MM.1S (cell line): ENCODE results near the gene MTREX.
"Not testable (repeated sequence)": the region's sequence is repeated elsewhere in the genome, so short reads cannot be mapped to it uniquely, and the experiment has no call there.

Experiments
- DNase-seq: peaks from one replicate; pipeline ENCODE4 v3.0.0-alpha.2; 2015
- H2AFZ ChIP-seq: fragments of 300-600 bp; sonication (generic); 2 replicates; pipeline ENCODE4 v1.6.0; 2016; ENCODE audit warnings: antibody characterized with exemption, low read length
- H3F3A ChIP-seq: fragments of 300-600 bp; sonication (generic); 2 replicates; pipeline ENCODE4 v1.6.1; 2016; ENCODE audit warnings: mild to moderate bottlenecking, antibody characterized with exemption, low read length, moderate library complexity, mixed read lengths; ENCODE audit not compliant: insufficient read depth
- H3K27ac ChIP-seq: fragments of 300-600 bp; sonication (generic); 2 replicates; pipeline ENCODE4 v1.5.1; 2016; ENCODE audit warnings: mild to moderate bottlenecking, low read length
- H3K27me3 ChIP-seq: fragments of 300-600 bp; sonication (generic); replicated peaks from 2 replicates; pipeline ENCODE4 v1.6.0; 2016; ENCODE audit warnings: low read length; ENCODE audit not compliant: insufficient read depth
- H3K36me3 ChIP-seq: fragments of 300-600 bp; sonication (generic); replicated peaks from 2 replicates; pipeline ENCODE4 v1.6.1; 2016; ENCODE audit warnings: mild to moderate bottlenecking, low read length, mixed read lengths; ENCODE audit not compliant: insufficient read depth
- H3K4me1 ChIP-seq: fragments of 300-600 bp; sonication (generic); 2 replicates; pipeline ENCODE4 v1.6.1; 2016; ENCODE audit warnings: low read length, mixed read lengths
- H3K4me2 ChIP-seq: fragments of 300-600 bp; sonication (generic); 2 replicates; pipeline ENCODE4 v1.6.0; 2016; ENCODE audit warnings: low read depth, low read length
- H3K4me3 ChIP-seq: fragments of 300-600 bp; sonication (generic); 2 replicates; pipeline ENCODE4 v1.5.1; 2016; ENCODE audit warnings: low read length, mixed read lengths
- H3K79me2 ChIP-seq: fragments of 300-600 bp; sonication (generic); 2 replicates; pipeline ENCODE4 v1.6.1; 2016; ENCODE audit warnings: mixed run types, low read length, mixed read lengths
- H3K9ac ChIP-seq: fragments of 300-600 bp; sonication (generic); 2 replicates; pipeline ENCODE4 v1.6.1; 2016; ENCODE audit warnings: low read length, mixed read lengths
- H3K9me2 ChIP-seq: fragments of 300-600 bp; sonication (generic); replicated peaks from 2 replicates; pipeline ENCODE4 v1.6.1; 2016; ENCODE audit warnings: mild to moderate bottlenecking, low read length, mixed read lengths; ENCODE audit not compliant: insufficient read depth
- H3K9me3 ChIP-seq: fragments of 300-600 bp; sonication (generic); replicated peaks from 2 replicates; pipeline ENCODE4 v1.6.1; 2016; ENCODE audit warnings: mild to moderate bottlenecking, low read length, mixed read lengths; ENCODE audit not compliant: insufficient read depth
- H4K20me1 ChIP-seq: fragments of 300-600 bp; sonication (generic); 2 replicates; pipeline ENCODE4 v1.6.1; 2016; ENCODE audit warnings: mild to moderate bottlenecking, low read length, moderate library complexity, mixed read lengths; ENCODE audit not compliant: insufficient read depth
- EZH2 ChIP-seq: fragments of 300-600 bp; sonication (generic); optimal IDR thresholded peaks from 2 replicates; pipeline ENCODE3; 2017; ENCODE audit warnings: low read depth, mild to moderate bottlenecking, antibody characterized with exemption, low read length, mixed read lengths
- EZH2phosphoT487 ChIP-seq: fragments of 300-600 bp; sonication (generic); IDR thresholded peaks from 2 replicates; pipeline ENCODE4 v1.6.1; 2018; ENCODE audit warnings: antibody characterized with exemption, low read length
- TF ChIP-seq, protein P1 (sequence below): fragments of 300-600 bp; sonication (generic); IDR thresholded peaks from 2 replicates; pipeline ENCODE4 v1.5.1; 2016; ENCODE audit warnings: antibody characterized with exemption, low read length, mixed read lengths

Gene MTREX

DNA sequence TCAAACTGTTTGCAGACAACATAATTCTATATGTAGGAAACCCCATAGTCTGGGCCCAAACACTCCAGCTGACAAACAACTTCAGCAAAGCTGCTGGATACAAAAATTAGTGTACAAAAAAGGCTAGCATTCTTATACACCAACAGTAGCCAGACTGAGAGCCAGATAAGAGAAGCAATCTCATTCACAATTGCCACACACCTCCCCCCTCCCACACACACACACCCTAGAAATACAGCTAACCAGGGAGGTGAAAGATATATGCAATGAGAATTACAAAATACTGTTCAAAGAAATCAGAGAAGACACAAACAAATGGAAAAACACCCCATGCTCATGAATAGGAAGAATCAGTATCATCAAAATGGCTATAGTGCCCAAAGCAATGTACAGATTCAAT, 9.0 kb downstream of the MTREX start:
- TF ChIP-seq, protein P1, sequence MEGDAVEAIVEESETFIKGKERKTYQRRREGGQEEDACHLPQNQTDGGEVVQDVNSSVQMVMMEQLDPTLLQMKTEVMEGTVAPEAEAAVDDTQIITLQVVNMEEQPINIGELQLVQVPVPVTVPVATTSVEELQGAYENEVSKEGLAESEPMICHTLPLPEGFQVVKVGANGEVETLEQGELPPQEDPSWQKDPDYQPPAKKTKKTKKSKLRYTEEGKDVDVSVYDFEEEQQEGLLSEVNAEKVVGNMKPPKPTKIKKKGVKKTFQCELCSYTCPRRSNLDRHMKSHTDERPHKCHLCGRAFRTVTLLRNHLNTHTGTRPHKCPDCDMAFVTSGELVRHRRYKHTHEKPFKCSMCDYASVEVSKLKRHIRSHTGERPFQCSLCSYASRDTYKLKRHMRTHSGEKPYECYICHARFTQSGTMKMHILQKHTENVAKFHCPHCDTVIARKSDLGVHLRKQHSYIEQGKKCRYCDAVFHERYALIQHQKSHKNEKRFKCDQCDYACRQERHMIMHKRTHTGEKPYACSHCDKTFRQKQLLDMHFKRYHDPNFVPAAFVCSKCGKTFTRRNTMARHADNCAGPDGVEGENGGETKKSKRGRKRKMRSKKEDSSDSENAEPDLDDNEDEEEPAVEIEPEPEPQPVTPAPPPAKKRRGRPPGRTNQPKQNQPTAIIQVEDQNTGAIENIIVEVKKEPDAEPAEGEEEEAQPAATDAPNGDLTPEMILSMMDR: no peak
- TF ChIP-seq EZH2 (no peak), EZH2phosphoT487 (no peak)
- Histone ChIP-seq H3K79me2 (peaks cover 99% of the 10 kb centered on the region), H3F3A (no peaks in the 10 kb centered on the region), H3K4me2 (no peak overlapping the region), H3K9me2 (no peaks in the 10 kb centered on the region), H3K9me3 (no peaks in the 10 kb centered on the region), H3K27ac (no peak overlapping the region), H2AFZ (no peak overlapping the region), H3K9ac (no peak overlapping the region), H3K4me1 (no peaks in the 10 kb centered on the region), H3K4me3 (no peak overlapping the region), H3K36me3 (no peaks in the 10 kb centered on the region; the same call in 1 of the 2 replicates), H4K20me1 (peaks cover 31% of the 10 kb centered on the region; the same call in 1 of the 2 replicates), H3K27me3 (no peaks in the 10 kb centered on the region)
- DNase-seq: no peak

DNA sequence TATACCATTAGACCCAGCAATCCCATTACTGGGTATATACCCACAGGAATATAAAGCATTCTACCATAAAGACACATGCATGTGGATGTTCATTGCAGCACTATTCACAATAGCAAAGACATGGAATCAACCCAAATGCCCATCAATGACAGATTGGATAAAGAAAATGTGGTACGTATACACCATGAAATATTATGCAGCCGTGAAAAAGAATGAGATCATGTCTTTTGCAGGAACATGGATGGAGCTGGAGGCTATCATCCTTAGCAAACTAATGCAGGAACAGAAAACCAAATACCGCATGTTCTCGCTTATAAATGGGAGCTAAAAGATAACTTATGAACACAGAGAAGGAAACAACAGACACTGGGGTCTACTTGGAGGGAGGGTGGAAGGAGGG, 10.4 kb downstream of the MTREX start:
- not testable (repeated sequence) for H3K9me3 ChIP-seq, H3K27ac ChIP-seq, H3K4me1 ChIP-seq, H3K27me3 ChIP-seq, H3K4me2 ChIP-seq, H3K36me3 ChIP-seq, H2AFZ ChIP-seq, H3K9ac ChIP-seq, H3K9me2 ChIP-seq, H3F3A ChIP-seq, DNase-seq, H3K4me3 ChIP-seq
- Histone ChIP-seq H4K20me1 (peaks cover 31% of the 10 kb centered on the region; the same call in 1 of the 2 replicates), H3K79me2 (peaks cover 98% of the 10 kb centered on the region)

DNA sequence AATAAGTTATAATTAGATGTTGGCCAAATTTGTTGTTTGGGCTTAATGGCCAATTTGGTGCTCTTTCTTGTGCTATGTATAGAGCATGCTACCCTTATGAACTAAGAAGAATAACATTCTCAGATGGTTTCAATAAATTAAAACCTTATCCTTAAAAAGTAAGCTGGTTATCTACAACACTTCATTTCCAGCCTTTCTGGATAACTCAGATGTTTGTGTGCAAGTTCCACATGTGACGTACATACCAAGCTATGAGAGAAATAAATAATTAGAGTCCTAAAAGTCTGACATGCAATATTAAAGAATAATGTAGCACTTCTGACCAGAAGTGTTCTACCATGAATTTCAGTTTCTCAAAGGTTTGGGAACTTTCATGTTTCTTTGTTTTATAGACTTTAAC, 11.7 kb downstream of the MTREX start:
- Histone ChIP-seq H3K4me1 (no peaks in the 10 kb centered on the region), H2AFZ (no peak overlapping the region), H3K9me3 (no peaks in the 10 kb centered on the region), H3K4me2 (no peak overlapping the region), H3K27ac (no peak overlapping the region), H3K36me3 (no peaks in the 10 kb centered on the region; the same call in 1 of the 2 replicates), H3K4me3 (no peak overlapping the region), H3F3A (no peaks in the 10 kb centered on the region), H3K9ac (no peak overlapping the region), H3K27me3 (no peaks in the 10 kb centered on the region), H3K9me2 (no peaks in the 10 kb centered on the region), H3K79me2 (peaks cover 94% of the 10 kb centered on the region), H4K20me1 (peaks cover 22% of the 10 kb centered on the region; the same call in 1 of the 2 replicates)
- no peak for DNase-seq
- TF ChIP-seq, protein P1: no peak
- TF ChIP-seq EZH2 (no peak), EZH2phosphoT487 (no peak)

DNA sequence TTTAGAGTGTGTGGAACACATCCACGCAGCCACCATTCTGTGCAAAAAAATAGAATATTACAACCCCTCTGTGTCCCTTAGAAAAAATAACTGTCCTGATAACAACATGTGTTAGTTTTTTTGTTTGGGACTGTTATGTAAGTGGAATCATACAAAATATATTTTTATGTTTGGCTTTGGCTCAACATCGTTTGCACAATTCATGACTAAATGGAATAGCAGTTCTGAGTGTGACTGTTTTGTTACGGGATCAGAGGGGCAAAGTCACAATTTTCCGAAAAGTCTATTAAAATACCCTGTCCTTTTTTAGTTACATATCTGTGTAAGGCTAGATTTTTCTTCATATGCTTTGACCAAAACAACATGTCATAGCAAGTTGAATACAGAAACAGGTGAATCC, 12.8 kb downstream of the MTREX start:
- peaks cover 11% of the 10 kb centered on the region; the same call in 1 of the 2 replicates for H4K20me1 ChIP-seq
- no peaks in the 10 kb centered on the region for H3F3A ChIP-seq
- H3K9me2 ChIP-seq: no peaks in the 10 kb centered on the region
- no peak for DNase-seq
- TF ChIP-seq EZH2 (no peak), EZH2phosphoT487 (no peak)
- TF ChIP-seq, protein P1: no peak
- no peaks in the 10 kb centered on the region; the same call in 1 of the 2 replicates for H3K36me3 ChIP-seq
- no peaks in the 10 kb centered on the region for H3K27me3 ChIP-seq
- no peaks in the 10 kb centered on the region for H3K9me3 ChIP-seq
- H3K4me2 ChIP-seq: no peak overlapping the region
- H3K79me2 ChIP-seq: peaks cover 92% of the 10 kb centered on the region
- no peaks in the 10 kb centered on the region for H3K4me1 ChIP-seq
- H3K4me3 ChIP-seq: no peak overlapping the region
- no peak overlapping the region for H2AFZ ChIP-seq
- H3K27ac ChIP-seq: no peak overlapping the region
- no peak overlapping the region for H3K9ac ChIP-seq
